CD14-positive monocyte (primary cell): Measurements from ENCODE around the gene GIT1. TPM values are rescaled to one million over a fixed set of nuclear protein-coding genes. Genes with fewer than 3 reads are reported as not detected.
A peak's percentile ranks its signal among the peaks of the same experiment; 100 is the strongest.

Experiments
- DNase-seq, 3 donors: peaks; one replicate each; pipeline ENCODE4 v3.0.0-alpha.2; 2011 to 2022
- H2AFZ ChIP-seq: 2 replicates; pipeline ENCODE4 v1.6.0; 2012; ENCODE audit warnings: mild to moderate bottlenecking, low read depth, low read length, inconsistent platforms; ENCODE audit not compliant: insufficient read depth, poor library complexity, severe bottlenecking
- H3K27ac ChIP-seq, 2 donors: 1 replicate in 1 of 2; 2 replicates in 1 of 2; pipeline ENCODE4 v1.5.1; 2012 to 2013; ENCODE audit warnings: low read length in 2 of 2, control low read depth in 1 of 2, inconsistent platforms in 1 of 2, low read depth in 1 of 2, mild to moderate bottlenecking in 1 of 2
- H3K27me3 ChIP-seq, 2 donors: one replicate each; pipeline versions ENCODE4 v1.6.0 to v1.6.1; 2011 to 2013; ENCODE audit warnings: low read length in 2 of 2; ENCODE audit not compliant: control insufficient read depth in 2 of 2, insufficient read depth in 2 of 2
- H3K36me3 ChIP-seq, 2 donors: replicated peaks in 1 of 2; 1 replicate in 1 of 2; 2 replicates in 1 of 2; pipeline versions ENCODE4 v1.5.1 to v1.6.1; 2012 to 2013; ENCODE audit warnings: low read length in 2 of 2, control low read depth in 1 of 2, inconsistent platforms in 1 of 2, mild to moderate bottlenecking in 1 of 2; ENCODE audit not compliant: insufficient read depth in 2 of 2, control insufficient read depth in 1 of 2
- H3K4me1 ChIP-seq, 2 donors: 1 replicate in 1 of 2; 2 replicates in 1 of 2; pipeline versions ENCODE4 v1.5.1 to v1.6.1; 2012 to 2013; ENCODE audit warnings: low read length in 2 of 2, control low read depth in 1 of 2, inconsistent platforms in 1 of 2, mild to moderate bottlenecking in 1 of 2, moderate library complexity in 1 of 2; ENCODE audit not compliant: insufficient read depth in 2 of 2, control insufficient read depth in 1 of 2
- H3K4me2 ChIP-seq: replicated peaks from 2 replicates; pipeline ENCODE3; 2012; ENCODE audit warnings: low read length, moderate library complexity, mild to moderate bottlenecking; ENCODE audit not compliant: poor library complexity, severe bottlenecking; ENCODE audit errors: extremely low read depth
- H3K4me3 ChIP-seq, 3 experiments: fragments of 200-600 bp in 1 of 3; sonication (generic) in 1 of 3; replicated peaks in 1 of 3; 1 replicate in 2 of 3; 2 replicates in 1 of 3; pipeline ENCODE4 v1.5.1; 2011 to 2013; ENCODE audit warnings: low read length in 3 of 3, mild to moderate bottlenecking in 3 of 3, control low read depth in 2 of 3, low read depth in 2 of 3, inconsistent platforms in 1 of 3, moderate library complexity in 1 of 3
- H3K79me2 ChIP-seq: 2 replicates; pipeline ENCODE4 v1.6.0; 2012; ENCODE audit warnings: mild to moderate bottlenecking, control low read depth, inconsistent platforms, low read length, moderate library complexity; ENCODE audit not compliant: insufficient read depth
- H3K9ac ChIP-seq: 2 replicates; pipeline ENCODE4 v1.6.0; 2017; ENCODE audit warnings: low read length, mild to moderate bottlenecking; ENCODE audit not compliant: insufficient read depth, poor library complexity, severe bottlenecking
- H3K9me3 ChIP-seq, 2 donors: replicated peaks in 1 of 2; 1 replicate in 1 of 2; 2 replicates in 1 of 2; pipeline versions ENCODE4 v1.5.1 to v1.6.1; 2012 to 2013; ENCODE audit warnings: low read length in 2 of 2, control low read depth in 1 of 2; ENCODE audit not compliant: control insufficient read depth in 1 of 2, insufficient read depth in 1 of 2
- H4K20me1 ChIP-seq: 2 replicates; pipeline ENCODE4 v1.6.0; 2012; ENCODE audit warnings: mild to moderate bottlenecking, low read length, control low read depth, moderate library complexity; ENCODE audit not compliant: insufficient read depth
- H3K27ac Mint-ChIP-seq, 7 donors: one replicate each; pipeline ENCODE4 v1.8.0; 2020; ENCODE audit warnings: mild to moderate bottlenecking in 7 of 7, mixed read lengths in 7 of 7, moderate library complexity in 6 of 7, inconsistent platforms in 2 of 7
- H3K27me3 Mint-ChIP-seq, 3 donors: one replicate each; pipeline ENCODE4 v1.8.0; 2021 to 2022; ENCODE audit warnings: low read depth in 3 of 3, mild to moderate bottlenecking in 3 of 3, mixed read lengths in 3 of 3, moderate library complexity in 3 of 3, inconsistent platforms in 1 of 3
- H3K36me3 Mint-ChIP-seq, 2 donors: one replicate each; pipeline ENCODE4 v1.8.0; 2020; ENCODE audit warnings: mixed read lengths in 2 of 2, inconsistent platforms in 1 of 2, mild to moderate bottlenecking in 1 of 2
- H3K4me1 Mint-ChIP-seq: one replicate; pipeline ENCODE4 v1.8.0; 2020; ENCODE audit warnings: mild to moderate bottlenecking, mixed read lengths
- H3K4me3 Mint-ChIP-seq, 2 donors: one replicate each; pipeline ENCODE4 v1.8.0; 2020; ENCODE audit warnings: mild to moderate bottlenecking in 2 of 2, mixed read lengths in 2 of 2, moderate library complexity in 1 of 2
- H3K9me3 Mint-ChIP-seq, 7 donors: one replicate each; pipeline ENCODE4 v1.8.0; 2020 to 2022; ENCODE audit warnings: mixed read lengths in 7 of 7, mild to moderate bottlenecking in 6 of 7, moderate library complexity in 6 of 7, inconsistent platforms in 2 of 7
- WGBS: methylation state at CpG from one replicate; pipeline ENCODE4 v1.1.5; 2013; ENCODE audit warnings: missing lambda C conversion rate; ENCODE audit not compliant: insufficient coverage; 5-methylcytosine and 5-hydroxymethylcytosine counted together
- intact Hi-C, 2 donors: fragments of 100-400 bp; cut with micrococcal nuclease; formaldehyde crosslinking; loops; one replicate each; pipeline versions ENCODE4 v1.15.0 to v1.15.1; 2023
- polyA plus RNA-seq, 3 donors: library from polyadenylated mRNA; depleted of rRNA in 1 of 3; unstranded in 2 of 3; stranded (reverse) in 1 of 3; fragments of 300-500 nt in 2 of 3; fragments of >200 nt in 1 of 3; fragmentation: Illumina TruSeq in 2 of 3; gene quantifications; 1 replicate in 2 of 3; 2 replicates in 1 of 3; pipeline ENCODE4 v1.2.3, GENCODE V29; 2012 to 2021
- TF ChIP-seq, protein P1 (sequence below): fragments of 200-600 bp; IDR thresholded peaks from one replicate; pipeline ENCODE4 v1.8.0; 2022; ENCODE audit warnings: antibody characterized with exemption, mild to moderate bottlenecking

GIT1 gene
- polyA plus RNA-seq, 3 donors = 3.1 to 41.7 (median 4.4) TPM

DNA sequence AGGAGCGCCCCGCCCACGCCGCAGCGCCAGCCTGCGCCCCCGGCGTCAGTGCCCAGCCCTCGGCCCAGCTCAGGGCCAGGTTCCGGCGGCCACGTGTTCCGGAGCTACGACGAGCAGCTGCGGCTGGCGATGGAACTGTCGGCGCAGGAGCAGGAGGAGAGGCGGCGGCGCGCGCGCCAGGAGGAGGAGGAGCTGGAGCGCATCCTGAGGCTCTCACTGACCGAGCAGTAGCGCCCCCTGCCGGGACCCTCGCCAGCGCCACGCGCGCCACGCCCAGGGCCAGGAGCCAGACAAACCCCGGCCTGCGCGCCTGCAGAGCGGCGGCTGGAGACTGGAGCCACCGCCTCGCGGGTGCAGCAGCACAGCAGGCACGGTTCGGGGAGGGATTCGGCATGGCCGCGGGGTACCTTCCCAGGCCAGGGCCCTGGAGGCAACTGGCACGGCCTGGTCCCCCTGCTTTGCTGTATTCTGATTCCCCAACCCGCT is 23.9 kb upstream of the GIT1 start:
- under 1% methylated on average over 49 of the region's 50 CpGs for WGBS
- Mint-ChIP-seq H3K27ac (no peak overlapping the region), H3K27me3 (peaks cover 37 to 58% (median 39%) of the 10 kb centered on the region in 3 donors), H3K4me3 (peak overlapping the region in 1 of 2 donors; percentile 80), H3K9me3 (peaks cover 0 to 7% (median 1%) of the 10 kb centered on the region in 7 donors), H3K36me3 (no peaks in the 10 kb centered on the region), H3K4me1 (peaks cover 44% of the 10 kb centered on the region)
- TF ChIP-seq, protein P1, sequence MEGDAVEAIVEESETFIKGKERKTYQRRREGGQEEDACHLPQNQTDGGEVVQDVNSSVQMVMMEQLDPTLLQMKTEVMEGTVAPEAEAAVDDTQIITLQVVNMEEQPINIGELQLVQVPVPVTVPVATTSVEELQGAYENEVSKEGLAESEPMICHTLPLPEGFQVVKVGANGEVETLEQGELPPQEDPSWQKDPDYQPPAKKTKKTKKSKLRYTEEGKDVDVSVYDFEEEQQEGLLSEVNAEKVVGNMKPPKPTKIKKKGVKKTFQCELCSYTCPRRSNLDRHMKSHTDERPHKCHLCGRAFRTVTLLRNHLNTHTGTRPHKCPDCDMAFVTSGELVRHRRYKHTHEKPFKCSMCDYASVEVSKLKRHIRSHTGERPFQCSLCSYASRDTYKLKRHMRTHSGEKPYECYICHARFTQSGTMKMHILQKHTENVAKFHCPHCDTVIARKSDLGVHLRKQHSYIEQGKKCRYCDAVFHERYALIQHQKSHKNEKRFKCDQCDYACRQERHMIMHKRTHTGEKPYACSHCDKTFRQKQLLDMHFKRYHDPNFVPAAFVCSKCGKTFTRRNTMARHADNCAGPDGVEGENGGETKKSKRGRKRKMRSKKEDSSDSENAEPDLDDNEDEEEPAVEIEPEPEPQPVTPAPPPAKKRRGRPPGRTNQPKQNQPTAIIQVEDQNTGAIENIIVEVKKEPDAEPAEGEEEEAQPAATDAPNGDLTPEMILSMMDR = peak; percentile 90
- H3K4me1 ChIP-seq = peaks cover 52 to 59% of the 10 kb centered on the region in 2 donors
- peak overlapping the region; percentile 74 for H3K4me2 ChIP-seq
- no peak overlapping the region for H3K9ac ChIP-seq
- H2AFZ ChIP-seq = peak overlapping the region; percentile 65
- peak; percentile 85 to 88 (median 87) for DNase-seq
- peak overlapping the region in 1 of 3 experiments; percentile 68 for H3K4me3 ChIP-seq
- no peaks in the 10 kb centered on the region for H3K9me3 ChIP-seq
- no peaks in the 10 kb centered on the region for H3K79me2 ChIP-seq
- H3K27ac ChIP-seq = no peak overlapping the region
- peaks cover 33% of the 10 kb centered on the region for H4K20me1 ChIP-seq
- H3K27me3 ChIP-seq = peaks cover 7 to 47% of the 10 kb centered on the region in 2 donors
- intact Hi-C loops = loop anchor here in 1 of 2 donors (10.0 kb wide), 1 partner anchor 49 kb away; the partner anchor contains the start of genes ABHD15 and TP53I13
- H3K36me3 ChIP-seq = no peaks in the 10 kb centered on the region

DNA sequence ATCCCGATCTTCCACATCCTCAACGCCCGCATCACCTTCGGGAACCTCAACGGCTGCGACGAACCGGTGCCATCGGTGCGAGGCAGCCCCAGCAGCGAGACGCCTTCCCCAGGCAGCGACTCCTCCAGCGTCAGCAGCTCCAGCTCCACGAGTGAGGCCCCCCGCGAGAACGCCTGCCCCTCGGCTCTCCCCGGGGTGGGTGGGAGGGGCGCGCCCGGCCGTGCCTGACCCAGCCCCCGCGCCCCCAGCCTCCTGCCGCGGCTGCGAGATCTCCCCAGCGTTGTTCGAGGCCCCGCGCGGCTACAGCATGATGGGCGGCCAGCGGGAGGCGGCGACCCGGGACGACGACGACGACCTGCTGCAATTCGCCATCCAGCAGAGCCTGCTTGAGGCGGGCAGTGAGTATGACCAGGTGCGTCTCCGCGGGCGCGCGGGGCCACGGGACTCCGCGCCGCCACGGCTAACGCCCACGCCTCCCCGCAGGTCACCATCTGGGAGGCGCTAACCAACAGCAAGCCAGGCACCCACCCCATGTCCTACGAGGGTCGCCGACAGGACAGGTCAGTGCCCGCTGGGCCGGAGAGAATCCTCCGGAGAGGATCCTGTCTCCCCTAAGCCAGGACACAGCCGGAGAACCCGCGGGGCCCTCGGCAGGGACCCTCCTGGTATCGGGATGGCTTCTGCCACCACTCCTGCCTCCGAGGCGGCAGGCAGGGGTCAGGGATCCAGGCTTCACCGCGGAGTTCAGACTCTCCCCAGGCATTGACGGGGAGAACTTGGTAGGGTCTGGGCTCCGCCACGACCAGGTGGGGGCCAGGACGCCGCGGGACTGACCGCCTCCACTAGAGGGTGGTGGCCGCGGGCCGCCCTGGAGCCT is 23.2 kb upstream of the GIT1 start:
- Histone ChIP-seq H3K36me3 (no peaks in the 10 kb centered on the region), H3K4me3 (peak overlapping the region in 1 of 3 experiments; percentile 68), H3K4me1 (peaks cover 46 to 51% of the 10 kb centered on the region in 2 donors), H3K79me2 (no peaks in the 10 kb centered on the region), H3K27me3 (peaks cover 7 to 43% of the 10 kb centered on the region in 2 donors), H4K20me1 (peaks cover 33% of the 10 kb centered on the region), H3K9me3 (no peaks in the 10 kb centered on the region), H3K9ac (no peak overlapping the region), H2AFZ (peak overlapping the region; percentile 65), H3K4me2 (peak overlapping the region; percentile 74), H3K27ac (no peak overlapping the region)
- Mint-ChIP-seq H3K36me3 (no peaks in the 10 kb centered on the region), H3K9me3 (peaks cover 0 to 7% (median 1%) of the 10 kb centered on the region in 7 donors), H3K4me1 (peaks cover 41% of the 10 kb centered on the region), H3K27ac (no peak overlapping the region), H3K27me3 (peaks cover 35 to 51% (median 39%) of the 10 kb centered on the region in 3 donors), H3K4me3 (peak overlapping the region; percentile 47 to 60)
- TF ChIP-seq, protein P1 = no peak
- DNase-seq = no peak
- 51% methylated on average over 74 of the region's 85 CpGs for WGBS
- intact Hi-C loops = loop anchor here in 1 of 2 donors (10.0 kb wide), 1 partner anchor 48 kb away; the partner anchor contains the start of genes ABHD15 and TP53I13
